ENCODE data around the gene STARD13. TPM values are rescaled to one million over a fixed set of nuclear protein-coding genes. Genes with fewer than 3 reads are reported as not detected.

Gene STARD13
- total RNA-seq, 1 experiment from 2014 or later: 9.1 TPM

- no peak for TF ChIP-seq CTCF (IDR thresholded peaks at IDR 0.05; ENCODE audit: insufficient read depth in 1 of 2, low read depth in 1 of 2, low read length in 1 of 2, severe bottlenecking in 1 of 2, unreplicated experiment in 1 of 2)
- Mint-ChIP-seq H3K27ac (ENCODE audit: unreplicated experiment) (no peak overlapping the region), H3K27me3 (ENCODE audit: insufficient read depth, unreplicated experiment) (no peaks in the 10 kb centered on the region), H3K36me3 (ENCODE audit: insufficient read depth, unreplicated experiment) (peaks cover 6% of the 10 kb centered on the region), H3K9me3 (ENCODE audit: unreplicated experiment) (peaks cover 10% of the 10 kb centered on the region), H3K4me3 (ENCODE audit: unreplicated experiment) (no peak overlapping the region), H3K4me1 (ENCODE audit: low read depth, unreplicated experiment) (no peaks in the 10 kb centered on the region)
- H3K4me3 ChIP-seq (ENCODE audit: low read depth, low read length): no peak overlapping the region
- no peaks in the 10 kb centered on the region for H3K27me3 ChIP-seq (replicated peaks; ENCODE audit: control insufficient read depth, insufficient read depth, low read length)
- H3K36me3 ChIP-seq (ENCODE audit: control insufficient read depth, insufficient read depth, low read length): no peaks in the 10 kb centered on the region; the same call in 1 of the 2 replicates
- intact Hi-C loops (cut with micrococcal nuclease; ENCODE audit: unreplicated experiment): no loop called here
- BruUV-seq (replicated peaks): no TSS peak
- H3K9me3 ChIP-seq: peaks cover 4% of the 10 kb centered on the region; the same call in 1 of the 2 replicates
- ChIA-PET POLR2A (no interaction called here), CTCF (no interaction called here)
- H3K4me1 ChIP-seq: no peaks in the 10 kb centered on the region
- DNase-seq: no peak
Measured at GRCh38 chr13:33138441-33138840, 147.1 kb downstream of the STARD13 start.

- Histone ChIP-seq H3K4me1 (no peaks in the 10 kb centered on the region), H3K9me3 (peaks cover 4% of the 10 kb centered on the region; the same call in 1 of the 2 replicates), H3K4me3 (ENCODE audit: low read depth, low read length) (no peak overlapping the region), H3K27me3 (replicated peaks; ENCODE audit: control insufficient read depth, insufficient read depth, low read length) (no peaks in the 10 kb centered on the region), H3K36me3 (ENCODE audit: control insufficient read depth, insufficient read depth, low read length) (no peaks in the 10 kb centered on the region; the same call in 1 of the 2 replicates)
- peaks cover 10% of the 10 kb centered on the region for H3K9me3 Mint-ChIP-seq (ENCODE audit: unreplicated experiment)
- intact Hi-C loops (cut with micrococcal nuclease; ENCODE audit: unreplicated experiment): no loop called here
- DNase-seq: no peak
- CTCF ChIA-PET: no interaction called here
- BruUV-seq (replicated peaks): no TSS peak
- TF ChIP-seq CTCF (IDR thresholded peaks at IDR 0.05; ENCODE audit: insufficient read depth in 1 of 2, low read depth in 1 of 2, low read length in 1 of 2, severe bottlenecking in 1 of 2, unreplicated experiment in 1 of 2): no peak
- no peaks in the 10 kb centered on the region for H3K27me3 Mint-ChIP-seq (ENCODE audit: insufficient read depth, unreplicated experiment)
- POLR2A ChIA-PET: no interaction called here
- no peak overlapping the region for H3K4me3 Mint-ChIP-seq (ENCODE audit: unreplicated experiment)
- peaks cover 6% of the 10 kb centered on the region for H3K36me3 Mint-ChIP-seq (ENCODE audit: insufficient read depth, unreplicated experiment)
- no peak overlapping the region for H3K27ac Mint-ChIP-seq (ENCODE audit: unreplicated experiment)
- H3K4me1 Mint-ChIP-seq (ENCODE audit: low read depth, unreplicated experiment): no peaks in the 10 kb centered on the region
Measured at GRCh38 chr13:33137721-33138120, 147.8 kb downstream of the STARD13 start.

GRCh38 chr13:33135097-33135496 is 150.5 kb downstream of the STARD13 start:
- no peak overlapping the region for H3K4me3 Mint-ChIP-seq (ENCODE audit: unreplicated experiment)
- intact Hi-C loops (cut with micrococcal nuclease; ENCODE audit: unreplicated experiment): no loop called here
- peaks cover 6% of the 10 kb centered on the region for H3K36me3 Mint-ChIP-seq (ENCODE audit: insufficient read depth, unreplicated experiment)
- peaks cover 4% of the 10 kb centered on the region; the same call in 1 of the 2 replicates for H3K9me3 ChIP-seq
- DNase-seq: no peak
- no peaks in the 10 kb centered on the region for H3K27me3 Mint-ChIP-seq (ENCODE audit: insufficient read depth, unreplicated experiment)
- no peaks in the 10 kb centered on the region for H3K4me1 ChIP-seq
- ChIA-PET CTCF (no interaction called here), POLR2A (no interaction called here)
- H3K4me1 Mint-ChIP-seq (ENCODE audit: low read depth, unreplicated experiment): no peaks in the 10 kb centered on the region
- TF ChIP-seq CTCF (IDR thresholded peaks at IDR 0.05; ENCODE audit: insufficient read depth in 1 of 2, low read depth in 1 of 2, low read length in 1 of 2, severe bottlenecking in 1 of 2, unreplicated experiment in 1 of 2): no peak
- peaks cover 10% of the 10 kb centered on the region for H3K9me3 Mint-ChIP-seq (ENCODE audit: unreplicated experiment)
- H3K4me3 ChIP-seq (ENCODE audit: low read depth, low read length): no peak overlapping the region
- H3K27ac Mint-ChIP-seq (ENCODE audit: unreplicated experiment): no peak overlapping the region
- H3K27me3 ChIP-seq (replicated peaks; ENCODE audit: control insufficient read depth, insufficient read depth, low read length): no peaks in the 10 kb centered on the region
- no TSS peak for BruUV-seq (replicated peaks)
- H3K36me3 ChIP-seq (ENCODE audit: control insufficient read depth, insufficient read depth, low read length): no peaks in the 10 kb centered on the region; the same call in 1 of the 2 replicates

Measured in Caco-2 (cell line).